SK-N-MC (cell line): ENCODE data around the gene NFIB.

Experiments
- EZH2 ChIP-seq: fragments of 200-600 bp; sonication (generic); IDR thresholded peaks from one replicate; pipeline ENCODE4 v1.6.1; 2017; ENCODE audit warnings: antibody characterized with exemption
- FOXP2 ChIP-seq: optimal IDR thresholded peaks from 2 replicates; pipeline ENCODE3; 2011; ENCODE audit warnings: mild to moderate bottlenecking, moderate library complexity; ENCODE audit not compliant: insufficient read depth; ENCODE audit errors: extremely low read length, control extremely low read depth
- POLR2AphosphoS5 ChIP-seq: IDR thresholded peaks from 2 replicates; pipeline ENCODE4 v1.6.1; 2012; ENCODE audit warnings: mild to moderate bottlenecking, low read depth, low read length, borderline replicate concordance

- TF ChIP-seq POLR2AphosphoS5 = no peak
- TF ChIP-seq EZH2 = no peak
- no peak for TF ChIP-seq FOXP2
Measured at GRCh38 chr9:14292181-14292739, 21.7 kb downstream of the NFIB start.
